Esophagus squamous epithelium (tissue), 4 donors: ENCODE data around the gene PTPRD.

Source experiments
- POLR2A ChIP-seq, 4 donors: fragments of 450-650 bp; IDR thresholded peaks; one replicate each; pipeline ENCODE4 v1.6.1; 2017; ENCODE audit warnings: antibody characterized with exemption in 4 of 4, mild to moderate bottlenecking in 4 of 4, moderate library complexity in 3 of 4
- TF ChIP-seq, protein P1 (sequence below), 6 experiments: fragments of 450-650 bp in 4 of 6; fragments of 200-600 bp in 2 of 6; sonication (generic) in 2 of 6; IDR thresholded peaks; one replicate each; pipeline ENCODE4 v1.5.1; 2016 to 2019; ENCODE audit warnings: antibody characterized with exemption in 6 of 6, mild to moderate bottlenecking in 4 of 6, moderate library complexity in 4 of 6

DNA sequence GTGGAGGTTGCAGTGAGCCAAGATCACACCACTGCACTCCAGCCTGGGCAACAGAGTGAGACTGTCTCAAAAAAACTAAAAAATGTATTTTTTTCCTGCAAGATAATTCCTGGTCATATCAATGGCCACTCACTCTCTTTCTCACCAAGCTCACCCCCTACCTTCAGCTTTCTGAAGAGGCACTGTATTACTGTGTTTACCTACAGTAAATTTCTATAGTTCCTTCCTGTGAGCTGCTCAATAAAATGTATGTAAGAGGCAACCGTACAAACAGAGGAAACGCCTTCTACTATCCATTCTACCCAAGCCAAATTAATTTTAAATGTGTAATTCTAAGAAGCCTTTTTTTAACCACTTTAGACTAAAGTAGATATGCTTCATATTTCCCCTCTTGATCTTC lies 1883.9 kb downstream of the PTPRD start:
- TF ChIP-seq, protein P1, sequence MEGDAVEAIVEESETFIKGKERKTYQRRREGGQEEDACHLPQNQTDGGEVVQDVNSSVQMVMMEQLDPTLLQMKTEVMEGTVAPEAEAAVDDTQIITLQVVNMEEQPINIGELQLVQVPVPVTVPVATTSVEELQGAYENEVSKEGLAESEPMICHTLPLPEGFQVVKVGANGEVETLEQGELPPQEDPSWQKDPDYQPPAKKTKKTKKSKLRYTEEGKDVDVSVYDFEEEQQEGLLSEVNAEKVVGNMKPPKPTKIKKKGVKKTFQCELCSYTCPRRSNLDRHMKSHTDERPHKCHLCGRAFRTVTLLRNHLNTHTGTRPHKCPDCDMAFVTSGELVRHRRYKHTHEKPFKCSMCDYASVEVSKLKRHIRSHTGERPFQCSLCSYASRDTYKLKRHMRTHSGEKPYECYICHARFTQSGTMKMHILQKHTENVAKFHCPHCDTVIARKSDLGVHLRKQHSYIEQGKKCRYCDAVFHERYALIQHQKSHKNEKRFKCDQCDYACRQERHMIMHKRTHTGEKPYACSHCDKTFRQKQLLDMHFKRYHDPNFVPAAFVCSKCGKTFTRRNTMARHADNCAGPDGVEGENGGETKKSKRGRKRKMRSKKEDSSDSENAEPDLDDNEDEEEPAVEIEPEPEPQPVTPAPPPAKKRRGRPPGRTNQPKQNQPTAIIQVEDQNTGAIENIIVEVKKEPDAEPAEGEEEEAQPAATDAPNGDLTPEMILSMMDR (IDR thresholded peaks at IDR 0.05), result no peak
- TF ChIP-seq POLR2A (IDR thresholded peaks at IDR 0.05), result no peak
